ENCODE results near the gene FZR1. TPM values are rescaled to one million over a fixed set of nuclear protein-coding genes. Genes with fewer than 3 reads are reported as not detected.
A peak's percentile ranks its signal among the peaks of the same experiment; 100 is the strongest.

The FZR1 gene
- total RNA-seq, 1 experiment from 2014 or later = 57.0 TPM

DNA sequence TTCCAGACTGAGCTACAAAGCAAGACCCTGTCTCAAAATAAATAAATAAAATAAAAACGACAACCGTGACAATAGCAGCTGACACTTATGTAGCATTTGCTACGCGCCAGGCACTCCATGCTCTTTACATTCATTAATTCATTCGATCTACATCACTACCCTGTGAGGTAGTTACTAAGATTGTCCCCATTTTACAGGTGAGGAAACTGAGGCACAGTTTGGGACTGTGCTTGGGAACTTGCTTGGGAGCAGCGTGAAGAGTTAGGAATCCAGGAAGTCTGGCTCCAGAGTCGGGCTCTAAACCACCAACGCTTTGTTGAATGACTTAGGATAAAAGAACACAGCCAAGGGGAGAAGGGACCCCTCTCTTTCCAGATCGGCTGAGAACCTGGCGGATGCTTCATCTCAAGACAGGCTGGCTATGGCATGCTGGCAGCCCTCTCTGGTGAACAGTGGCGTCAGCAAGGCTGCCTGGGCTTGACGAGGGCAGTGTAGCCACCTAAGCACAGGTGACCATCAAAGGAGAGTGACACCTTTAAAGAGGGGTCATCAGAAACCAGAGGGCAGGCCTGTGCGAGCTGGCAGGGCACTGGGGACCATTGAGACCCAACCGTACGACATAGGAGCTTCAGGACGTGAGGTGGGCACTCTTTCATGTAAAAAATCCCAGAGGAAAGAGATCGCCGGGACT lies 6.2 kb upstream of the FZR1 start:
- CTCF ChIA-PET = no interaction called here
- TSS peak; percentile 44 for BruUV-seq (replicated peaks)

DNA sequence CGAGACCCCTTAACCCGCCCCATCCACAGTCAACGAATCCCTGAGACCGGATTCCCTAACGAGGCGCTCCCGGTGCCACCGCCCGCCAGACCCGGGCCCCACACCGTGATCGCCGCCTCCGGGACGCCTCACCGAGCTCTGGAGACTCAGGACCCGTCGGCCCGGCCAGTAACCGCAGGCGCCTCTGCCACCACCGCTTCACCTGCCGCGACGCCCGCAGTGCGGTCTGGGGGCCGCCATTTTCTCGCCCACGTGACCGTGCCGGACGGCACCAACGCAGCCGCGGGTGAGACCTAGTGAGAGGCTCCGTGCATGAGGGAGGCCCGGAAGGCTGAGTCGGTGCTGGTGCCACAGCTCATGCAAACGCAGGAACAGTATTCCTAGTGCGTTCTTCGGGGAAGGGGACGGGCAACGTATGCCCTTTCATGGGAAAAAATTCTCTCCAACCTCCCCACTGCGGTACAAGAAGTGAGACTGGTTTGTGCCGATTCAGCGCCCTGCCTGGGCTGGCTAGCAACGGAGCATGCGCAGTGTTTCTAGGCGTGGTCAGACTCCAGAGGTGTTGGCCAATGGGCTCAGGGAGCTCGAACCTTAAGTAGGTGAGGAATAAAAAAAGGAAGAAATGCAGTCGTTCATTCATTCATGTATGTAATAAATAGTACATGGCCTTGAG lies 5.5 kb upstream of the FZR1 start, which contains the start of gene DOHH:
DOHH (minus strand) TSS at position 246 of the 673 bp plus-strand sequence. CDS start 3,860 bp downstream, outside the sequence.
- no peaks in the 10 kb centered on the region for H3K9me3 ChIP-seq (ENCODE audit: insufficient read depth, low read depth)
- TF ChIP-seq, protein P1, sequence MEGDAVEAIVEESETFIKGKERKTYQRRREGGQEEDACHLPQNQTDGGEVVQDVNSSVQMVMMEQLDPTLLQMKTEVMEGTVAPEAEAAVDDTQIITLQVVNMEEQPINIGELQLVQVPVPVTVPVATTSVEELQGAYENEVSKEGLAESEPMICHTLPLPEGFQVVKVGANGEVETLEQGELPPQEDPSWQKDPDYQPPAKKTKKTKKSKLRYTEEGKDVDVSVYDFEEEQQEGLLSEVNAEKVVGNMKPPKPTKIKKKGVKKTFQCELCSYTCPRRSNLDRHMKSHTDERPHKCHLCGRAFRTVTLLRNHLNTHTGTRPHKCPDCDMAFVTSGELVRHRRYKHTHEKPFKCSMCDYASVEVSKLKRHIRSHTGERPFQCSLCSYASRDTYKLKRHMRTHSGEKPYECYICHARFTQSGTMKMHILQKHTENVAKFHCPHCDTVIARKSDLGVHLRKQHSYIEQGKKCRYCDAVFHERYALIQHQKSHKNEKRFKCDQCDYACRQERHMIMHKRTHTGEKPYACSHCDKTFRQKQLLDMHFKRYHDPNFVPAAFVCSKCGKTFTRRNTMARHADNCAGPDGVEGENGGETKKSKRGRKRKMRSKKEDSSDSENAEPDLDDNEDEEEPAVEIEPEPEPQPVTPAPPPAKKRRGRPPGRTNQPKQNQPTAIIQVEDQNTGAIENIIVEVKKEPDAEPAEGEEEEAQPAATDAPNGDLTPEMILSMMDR (conservative IDR thresholded peaks at IDR 0.05) = no peak
- no peak for TF ChIP-seq EZH2 (IDR thresholded peaks at IDR 0.05; ENCODE audit: low read depth)
- ChIA-PET POLR2A (ENCODE audit: unreplicated experiment) (interaction anchor here (0.6 kb wide), 3 partner anchors 121 to 126 kb away, joined by 3 to 4 read pairs (median 3); no protein-coding TSS in a partner anchor), CTCF (interaction anchor here (0.6 kb wide), 1 partner anchor 31 kb away, joined by 3 read pairs; no protein-coding TSS in a partner anchor)
- BruUV-seq (replicated peaks) = no TSS peak
- H3K4me2 ChIP-seq = peak within 1 kb of the TSS; percentile 93
- H3K4me3 ChIP-seq = peak within 1 kb of the TSS; percentile 68
- H3K9me2 ChIP-seq (ENCODE audit: insufficient read depth) = no peaks in the 10 kb centered on the region
- DNase-seq = peak; percentile 86 to 88
- H3K36me3 ChIP-seq (ENCODE audit: low read depth) = no peaks in the 10 kb centered on the region
- H3K27me3 ChIP-seq (ENCODE audit: insufficient read depth, low read depth) = no peaks in the 10 kb centered on the region
- 0 out of 2 replicates have a peak, but pooled peaks cover 3% of the 10 kb centered on the region for H3K4me1 ChIP-seq (replicated peaks; ENCODE audit: insufficient read depth)
- no peaks in the 10 kb centered on the region for H4K20me1 ChIP-seq (ENCODE audit: insufficient read depth)
- intact Hi-C loops (cut with micrococcal nuclease; ENCODE audit: unreplicated experiment) = no loop called here
- H3K27ac ChIP-seq = peak within 1 kb of the TSS; percentile 79
- H3K79me2 ChIP-seq (ENCODE audit: low read depth) = peaks cover 22% of the 10 kb centered on the region
- H3F3A ChIP-seq (ENCODE audit: insufficient read depth, low read depth) = peaks cover 10% of the 10 kb centered on the region; the same call in 1 of the 2 replicates
- H2AFZ ChIP-seq = peak within 1 kb of the TSS; percentile 76

More for the DNA sequence above, 6.2 kb upstream of the FZR1 start:
- peak overlapping the region; percentile 79 for H3K27ac ChIP-seq
- peak overlapping the region; percentile 76 for H2AFZ ChIP-seq
- H3K9me2 ChIP-seq (ENCODE audit: insufficient read depth) = no peaks in the 10 kb centered on the region
- H3F3A ChIP-seq (ENCODE audit: insufficient read depth, low read depth) = peaks cover 3% of the 10 kb centered on the region; the same call in 1 of the 2 replicates
- H3K36me3 ChIP-seq (ENCODE audit: low read depth) = no peaks in the 10 kb centered on the region
- intact Hi-C loops (cut with micrococcal nuclease; ENCODE audit: unreplicated experiment) = no loop called here
- peaks cover 22% of the 10 kb centered on the region for H3K79me2 ChIP-seq (ENCODE audit: low read depth)
- TF ChIP-seq, protein P1 (conservative IDR thresholded peaks at IDR 0.05) = no peak
- no peak for TF ChIP-seq EZH2 (IDR thresholded peaks at IDR 0.05; ENCODE audit: low read depth)
- no peak for DNase-seq
- no peaks in the 10 kb centered on the region for H3K9me3 ChIP-seq (ENCODE audit: insufficient read depth, low read depth)
- H3K4me1 ChIP-seq (replicated peaks; ENCODE audit: insufficient read depth) = 0 out of 2 replicates have a peak, but pooled peaks cover 2% of the 10 kb centered on the region
- POLR2A ChIA-PET (ENCODE audit: unreplicated experiment) = no interaction called here
- H3K4me3 ChIP-seq = peak overlapping the region; percentile 68
- no peaks in the 10 kb centered on the region for H3K27me3 ChIP-seq (ENCODE audit: insufficient read depth, low read depth)
- no peaks in the 10 kb centered on the region for H4K20me1 ChIP-seq (ENCODE audit: insufficient read depth)
- H3K4me2 ChIP-seq = peak overlapping the region; percentile 93

DNA sequence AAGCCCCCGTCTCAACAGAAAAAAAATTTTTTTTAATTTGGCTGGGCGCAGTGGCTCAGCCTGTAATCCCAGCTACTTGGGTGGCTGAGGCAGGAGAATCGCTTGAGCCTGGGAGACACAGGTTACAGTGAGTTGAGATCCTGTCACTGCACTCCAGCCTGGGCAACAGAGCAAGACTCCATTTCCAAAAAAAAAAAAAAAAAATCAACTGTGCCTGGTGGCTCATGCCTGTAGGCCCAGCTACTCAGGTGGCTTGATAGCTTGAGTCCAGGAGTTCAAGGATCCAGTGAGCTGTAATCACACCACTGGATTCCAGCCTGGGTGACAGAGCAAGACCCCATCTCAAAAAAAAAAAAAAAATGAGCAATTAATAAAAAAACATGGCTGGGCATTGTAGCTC lies 4.3 kb upstream of the FZR1 start:
- CTCF ChIA-PET = no interaction called here
- intact Hi-C loops (cut with micrococcal nuclease; ENCODE audit: unreplicated experiment) = no loop called here

More for the DNA sequence above, 4.3 kb upstream of the FZR1 start:
- no peak for TF ChIP-seq EZH2 (IDR thresholded peaks at IDR 0.05; ENCODE audit: low read depth)
- TF ChIP-seq, protein P1 (conservative IDR thresholded peaks at IDR 0.05) = no peak
- BruUV-seq (replicated peaks) = no TSS peak
- Histone ChIP-seq H2AFZ (no peak overlapping the region), H3K27ac (no peak overlapping the region), H3K9me2 (ENCODE audit: insufficient read depth) (no peaks in the 10 kb centered on the region), H3K27me3 (ENCODE audit: insufficient read depth, low read depth) (no peaks in the 10 kb centered on the region), H3K36me3 (ENCODE audit: low read depth) (no peaks in the 10 kb centered on the region), H3K79me2 (ENCODE audit: low read depth) (peaks cover 27% of the 10 kb centered on the region), H3K9me3 (ENCODE audit: insufficient read depth, low read depth) (no peaks in the 10 kb centered on the region), H3K4me1 (replicated peaks; ENCODE audit: insufficient read depth) (0 out of 2 replicates have a peak, but pooled peaks cover 3% of the 10 kb centered on the region), H3K4me3 (no peak overlapping the region), H3K4me2 (no peak overlapping the region), H4K20me1 (ENCODE audit: insufficient read depth) (no peaks in the 10 kb centered on the region), H3F3A (ENCODE audit: insufficient read depth, low read depth) (peaks cover 12% of the 10 kb centered on the region; the same call in 1 of the 2 replicates)
- DNase-seq = no peak
- POLR2A ChIA-PET (ENCODE audit: unreplicated experiment) = no interaction called here
